H1 (cell line): ENCODE results near the gene TTI1. TPM values are rescaled to one million over a fixed set of nuclear protein-coding genes. Genes with fewer than 3 reads are reported as not detected.

Experiments
- polyA plus RNA-seq, 7 experiments: library from polyadenylated mRNA; depleted of rRNA in 3 of 7; stranded (reverse) in 5 of 7; unstranded in 2 of 7; fragments of >200 nt in 5 of 7; fragments of 200-250 nt in 2 of 7; gene quantifications; 1 replicate in 5 of 7; 2 replicates in 1 of 7; 4 replicates in 1 of 7; pipeline versions ENCODE4 v1.2.1 to v1.2.3, GENCODE V29; 2011 to 2013; ENCODE audit warnings: missing spikeins in 2 of 7, mixed read lengths in 2 of 7
- total RNA-seq: library from RNA; stranded (reverse); fragmentation: NEBNext Ultra II Directional; extraction: Animal tissue kit (Norgen Biotek cat#: 25700); gene quantifications from 2 replicates; pipeline ENCODE4 v1.2.1, GENCODE V29; 2021

The TTI1 gene
- total and polyA plus RNA-seq, 2 of the 8 experiments (the other 6 are each of a cell fraction or from before 2014, with no cell fraction given): 34.1 to 47.0 TPM

Other genes starting within 250 kb of the TTI1 start
- gene VSTM2L, start 130.3 kb downstream of the TTI1 start, total RNA-seq: 1.3 and 1.6 TPM in 2 replicates
- 2.6 and 3.2 TPM in 2 replicates for gene VSTM2L, start 130.3 kb downstream of the TTI1 start, polyA plus RNA-seq (2011; rRNA removed)
- 17.7 and 20.9 TPM in 2 replicates for gene RPRD1B, start 290 bp upstream of the TTI1 start, total RNA-seq
- 10.1 and 10.3 TPM in 2 replicates for gene RPRD1B, start 290 bp upstream of the TTI1 start, polyA plus RNA-seq (2011; rRNA removed)
- gene TGM2, start 131.8 kb upstream of the TTI1 start, total RNA-seq: 1.0 and 1.3 TPM in 2 replicates
- 0.86 and 1.5 TPM in 2 replicates for gene TGM2, start 131.8 kb upstream of the TTI1 start, polyA plus RNA-seq (2011; rRNA removed)
- gene KIAA1755, start 227.3 kb upstream of the TTI1 start, total RNA-seq: not detected in 2 replicates
- 0.23 and 0.27 TPM in 2 replicates for gene KIAA1755, start 227.3 kb upstream of the TTI1 start, polyA plus RNA-seq (2011; rRNA removed)